GM12891 (cell line): ENCODE measurements around the gene THADA.

Source experiments
- POLR2A ChIP-seq: IDR thresholded peaks from 2 replicates; pipeline ENCODE4 v1.6.1; 2011; ENCODE audit warnings: low read depth, low read length, control low read depth
- POLR2AphosphoS5 ChIP-seq: IDR thresholded peaks from 2 replicates; pipeline ENCODE4 v1.6.1; 2011; ENCODE audit warnings: low read depth, low read length, control low read depth
- SPI1 ChIP-seq: IDR thresholded peaks from 2 replicates; pipeline ENCODE4 v1.6.1; 2011; ENCODE audit warnings: low read depth, low read length, control low read depth
- TAF1 ChIP-seq: IDR thresholded peaks from 2 replicates; pipeline ENCODE4 v1.6.1; 2011; ENCODE audit warnings: low read depth, low read length, control low read depth

- no peak for TF ChIP-seq POLR2A
- no peak for TF ChIP-seq TAF1
- no peak for TF ChIP-seq POLR2AphosphoS5
- no peak for TF ChIP-seq SPI1
Measured at GRCh38 chr2:43361286-43361685, 234.6 kb downstream of the THADA start.
